ENCODE data around the gene UGT1A7. TPM values are rescaled to one million over a fixed set of nuclear protein-coding genes. Genes with fewer than 3 reads are reported as not detected.

Gene UGT1A7
- total RNA-seq, 1 experiment from 2014 or later, result not detected

DNA sequence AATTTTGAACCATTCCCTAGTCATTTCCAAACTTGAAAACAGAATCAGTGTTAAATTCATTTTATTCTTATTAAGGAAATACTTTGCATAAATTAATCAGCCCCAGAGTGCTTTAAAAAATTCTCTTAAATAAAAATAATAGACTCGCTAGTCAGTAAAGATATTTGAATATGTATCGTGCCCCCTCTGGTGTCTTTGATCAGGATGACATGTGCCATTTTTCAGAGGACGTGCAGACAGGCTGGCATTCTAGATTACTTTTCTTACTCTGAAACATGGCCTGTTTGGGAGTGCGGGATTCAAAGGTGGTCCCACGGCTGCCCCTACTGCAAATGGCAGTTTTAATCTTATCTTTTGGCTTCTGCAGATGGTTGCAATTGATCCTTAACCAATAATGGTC lies 90.9 kb downstream of the UGT1A7 start:
- BruUV-seq (replicated peaks), result no TSS peak
- no peaks in the 10 kb centered on the region for H3K4me1 Mint-ChIP-seq (ENCODE audit: insufficient read depth, unreplicated experiment)
- intact Hi-C loops (cut with micrococcal nuclease), result no loop called here
- H3K27ac Mint-ChIP-seq (ENCODE audit: low read depth, unreplicated experiment), result no peak overlapping the region
- H3K36me3 Mint-ChIP-seq (ENCODE audit: insufficient read depth, unreplicated experiment), result no peaks in the 10 kb centered on the region
- H3K27me3 Mint-ChIP-seq (ENCODE audit: insufficient read depth, unreplicated experiment), result no peaks in the 10 kb centered on the region
- TF ChIP-seq, protein P1, sequence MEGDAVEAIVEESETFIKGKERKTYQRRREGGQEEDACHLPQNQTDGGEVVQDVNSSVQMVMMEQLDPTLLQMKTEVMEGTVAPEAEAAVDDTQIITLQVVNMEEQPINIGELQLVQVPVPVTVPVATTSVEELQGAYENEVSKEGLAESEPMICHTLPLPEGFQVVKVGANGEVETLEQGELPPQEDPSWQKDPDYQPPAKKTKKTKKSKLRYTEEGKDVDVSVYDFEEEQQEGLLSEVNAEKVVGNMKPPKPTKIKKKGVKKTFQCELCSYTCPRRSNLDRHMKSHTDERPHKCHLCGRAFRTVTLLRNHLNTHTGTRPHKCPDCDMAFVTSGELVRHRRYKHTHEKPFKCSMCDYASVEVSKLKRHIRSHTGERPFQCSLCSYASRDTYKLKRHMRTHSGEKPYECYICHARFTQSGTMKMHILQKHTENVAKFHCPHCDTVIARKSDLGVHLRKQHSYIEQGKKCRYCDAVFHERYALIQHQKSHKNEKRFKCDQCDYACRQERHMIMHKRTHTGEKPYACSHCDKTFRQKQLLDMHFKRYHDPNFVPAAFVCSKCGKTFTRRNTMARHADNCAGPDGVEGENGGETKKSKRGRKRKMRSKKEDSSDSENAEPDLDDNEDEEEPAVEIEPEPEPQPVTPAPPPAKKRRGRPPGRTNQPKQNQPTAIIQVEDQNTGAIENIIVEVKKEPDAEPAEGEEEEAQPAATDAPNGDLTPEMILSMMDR (IDR thresholded peaks at IDR 0.05; ENCODE audit: unreplicated experiment), result no peak
- CTCF ChIA-PET, result no interaction called here
- H3K9me3 Mint-ChIP-seq (ENCODE audit: unreplicated experiment), result peaks cover 19% of the 10 kb centered on the region
- POLR2A ChIA-PET, result no interaction called here
- DNase-seq (ENCODE audit: unreplicated experiment), result no peak
- no peak overlapping the region for H3K4me3 Mint-ChIP-seq (ENCODE audit: unreplicated experiment)

DNA sequence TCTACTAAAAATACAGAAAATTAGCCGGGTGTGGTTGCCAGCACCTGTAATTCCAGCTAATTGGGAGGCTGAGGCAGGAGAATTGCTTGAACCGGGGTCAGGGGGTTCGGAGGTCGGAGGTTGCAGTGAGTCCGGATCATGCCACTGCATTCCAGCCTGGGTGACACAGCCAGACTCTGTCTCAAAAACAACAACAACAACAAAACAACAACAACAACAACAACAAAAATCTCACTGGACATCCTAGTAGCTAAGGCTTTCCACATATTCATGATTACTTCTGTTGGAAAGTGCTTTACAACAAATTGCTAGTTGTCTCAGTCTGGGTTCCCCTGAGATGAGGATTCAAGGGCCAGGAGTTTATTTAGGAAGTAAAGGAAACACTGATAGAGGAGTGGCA lies 92.2 kb downstream of the UGT1A7 start:
- peaks cover 19% of the 10 kb centered on the region for H3K9me3 Mint-ChIP-seq (ENCODE audit: unreplicated experiment)
- intact Hi-C loops (cut with micrococcal nuclease), result no loop called here
- CTCF ChIA-PET, result no interaction called here
- H3K36me3 Mint-ChIP-seq (ENCODE audit: insufficient read depth, unreplicated experiment), result no peaks in the 10 kb centered on the region
- H3K4me1 Mint-ChIP-seq (ENCODE audit: insufficient read depth, unreplicated experiment), result no peaks in the 10 kb centered on the region
- no peak for DNase-seq (ENCODE audit: unreplicated experiment)
- BruUV-seq (replicated peaks), result no TSS peak
- TF ChIP-seq, protein P1 (IDR thresholded peaks at IDR 0.05; ENCODE audit: unreplicated experiment), result no peak
- POLR2A ChIA-PET, result no interaction called here
- no peak overlapping the region for H3K4me3 Mint-ChIP-seq (ENCODE audit: unreplicated experiment)
- H3K27ac Mint-ChIP-seq (ENCODE audit: low read depth, unreplicated experiment), result no peak overlapping the region
- H3K27me3 Mint-ChIP-seq (ENCODE audit: insufficient read depth, unreplicated experiment), result no peaks in the 10 kb centered on the region

DNA sequence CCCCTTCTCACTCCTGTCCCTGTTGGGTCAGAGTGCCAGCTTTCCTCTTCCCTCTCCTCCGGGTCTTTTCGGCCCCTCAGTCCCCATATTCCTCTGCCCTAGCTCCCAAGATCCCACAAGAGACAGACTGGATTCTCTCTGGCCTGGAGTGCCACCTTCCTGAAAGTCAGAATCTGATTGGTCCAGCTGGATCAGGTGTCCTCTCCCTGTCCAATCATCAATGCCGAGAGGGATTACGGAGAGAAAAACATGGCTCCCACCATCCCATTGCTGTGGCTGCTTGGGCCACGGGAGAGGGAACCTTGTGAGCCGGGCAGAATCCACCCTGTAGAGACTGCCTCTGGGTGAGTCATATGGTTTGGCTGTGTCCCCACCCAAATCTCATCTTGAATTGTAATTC lies 93.7 kb downstream of the UGT1A7 start:
- CTCF ChIA-PET, result no interaction called here
- peaks cover 19% of the 10 kb centered on the region for H3K9me3 Mint-ChIP-seq (ENCODE audit: unreplicated experiment)

DNA sequence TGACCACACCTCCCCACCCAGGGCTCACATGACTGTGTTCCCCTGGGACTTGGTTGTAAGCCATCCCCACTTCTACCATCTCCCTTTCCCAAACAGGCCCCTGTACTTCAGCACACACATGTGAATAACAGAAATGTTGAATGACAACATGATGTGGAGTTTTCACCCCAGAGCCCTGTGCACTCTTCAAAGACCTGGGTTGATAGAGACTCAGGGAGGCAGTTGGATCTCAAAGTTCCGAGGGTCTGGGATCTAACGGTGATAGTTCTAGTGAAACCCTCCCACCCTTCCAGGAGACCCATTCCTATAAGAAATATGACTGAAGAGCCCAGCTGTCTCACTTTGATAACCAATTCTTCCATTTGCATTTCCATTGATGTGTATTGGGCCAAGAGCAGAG lies 96.3 kb downstream of the UGT1A7 start, which contains the start of gene MROH2A:
Gene MROH2A, plus strand, starts transcription at position 301 of the 400 bp plus-strand sequence. CDS start 1,029 bp downstream, outside the sequence.
- no peaks in the 10 kb centered on the region for H3K4me1 Mint-ChIP-seq (ENCODE audit: insufficient read depth, unreplicated experiment)
- POLR2A ChIA-PET, result interaction anchor here (1.2 kb wide), 1 partner anchor 50 kb away, joined by 3 read pairs; no protein-coding TSS in a partner anchor
- BruUV-seq (replicated peaks), result no TSS peak

More for the DNA sequence above, 93.7 kb downstream of the UGT1A7 start:
- no peak overlapping the region for H3K4me3 Mint-ChIP-seq (ENCODE audit: unreplicated experiment)
- POLR2A ChIA-PET, result no interaction called here
- H3K36me3 Mint-ChIP-seq (ENCODE audit: insufficient read depth, unreplicated experiment), result no peaks in the 10 kb centered on the region
- no peaks in the 10 kb centered on the region for H3K27me3 Mint-ChIP-seq (ENCODE audit: insufficient read depth, unreplicated experiment)
- no peak overlapping the region for H3K27ac Mint-ChIP-seq (ENCODE audit: low read depth, unreplicated experiment)
- intact Hi-C loops (cut with micrococcal nuclease), result no loop called here
- DNase-seq (ENCODE audit: unreplicated experiment), result no peak
- no peaks in the 10 kb centered on the region for H3K4me1 Mint-ChIP-seq (ENCODE audit: insufficient read depth, unreplicated experiment)
- TF ChIP-seq, protein P1 (IDR thresholded peaks at IDR 0.05; ENCODE audit: unreplicated experiment), result no peak
- no TSS peak for BruUV-seq (replicated peaks)

More for the DNA sequence above, 96.3 kb downstream of the UGT1A7 start, which contains the start of gene MROH2A:
- no peak within 1 kb of the TSS for H3K27ac Mint-ChIP-seq (ENCODE audit: low read depth, unreplicated experiment)
- TF ChIP-seq, protein P1 (IDR thresholded peaks at IDR 0.05; ENCODE audit: unreplicated experiment), result no peak
- H3K27me3 Mint-ChIP-seq (ENCODE audit: insufficient read depth, unreplicated experiment), result no peaks in the 10 kb centered on the region
- CTCF ChIA-PET, result interaction anchor here (0.7 kb wide), 2 partner anchors 836 to 844 kb away, joined by 3 read pairs; no protein-coding TSS in a partner anchor
- peaks cover 31% of the 10 kb centered on the region for H3K9me3 Mint-ChIP-seq (ENCODE audit: unreplicated experiment)
- no peak for DNase-seq (ENCODE audit: unreplicated experiment)
- no peaks in the 10 kb centered on the region for H3K36me3 Mint-ChIP-seq (ENCODE audit: insufficient read depth, unreplicated experiment)
- no peak within 1 kb of the TSS for H3K4me3 Mint-ChIP-seq (ENCODE audit: unreplicated experiment)
- intact Hi-C loops (cut with micrococcal nuclease), result no loop called here
